Heart right ventricle (tissue), 16 donors: Measurements from ENCODE around the gene SLC1A4. TPM values are rescaled to one million over a fixed set of nuclear protein-coding genes. Genes with fewer than 3 reads are reported as not detected.
"Not testable (repeated sequence)": the region's sequence is repeated elsewhere in the genome, so short reads cannot be mapped to it uniquely, and the experiment has no call there.

Experiments
- ATAC-seq, 8 donors: fragments of 200-7000 bp; cut with Tn5 transposase; one replicate each; pipeline ENCODE4 v1.9.1; 2020; ENCODE audit warnings: mild to moderate bottlenecking in 8 of 8, moderate library complexity in 8 of 8, moderate number of reproducible peaks in 1 of 8
- DNase-seq, 2 donors: peaks; one replicate each; pipeline ENCODE4 v3.0.0-alpha.2; 2020
- H3K27ac ChIP-seq, 10 donors: fragments of 200-600 bp; sonication (generic) in 2 of 10; one replicate each; pipeline versions ENCODE4 v1.5.0 to v1.8.0; 2020 to 2022; ENCODE audit warnings: mild to moderate bottlenecking in 3 of 10
- H3K27me3 ChIP-seq, 7 donors: fragments of 200-600 bp; one replicate each; pipeline ENCODE4 v1.8.0; 2021 to 2022; ENCODE audit warnings: mild to moderate bottlenecking in 2 of 7
- H3K36me3 ChIP-seq, 9 donors: fragments of 200-600 bp; sonication (generic) in 1 of 9; one replicate each; pipeline versions ENCODE4 v1.5.0 to v1.8.0; 2020 to 2022; ENCODE audit warnings: mild to moderate bottlenecking in 2 of 9
- H3K4me1 ChIP-seq, 9 donors: fragments of 200-600 bp; sonication (generic) in 1 of 9; one replicate each; pipeline versions ENCODE4 v1.5.0 to v1.8.0; 2020 to 2022; ENCODE audit warnings: mild to moderate bottlenecking in 4 of 9
- H3K4me3 ChIP-seq, 10 donors: fragments of 200-600 bp; sonication (generic) in 2 of 10; one replicate each; pipeline versions ENCODE4 v1.5.0 to v1.8.0; 2020 to 2022; ENCODE audit warnings: mild to moderate bottlenecking in 7 of 10, moderate library complexity in 2 of 10
- H3K9me3 ChIP-seq, 11 donors: fragments of 200-600 bp in 10 of 11; sonication (generic) in 2 of 11; one replicate each; pipeline versions ENCODE4 v1.5.0 to v1.8.0; 2013 to 2022; ENCODE audit warnings: mild to moderate bottlenecking in 2 of 11, control low read depth in 1 of 11, moderate library complexity in 1 of 11
- WGBS, 2 donors: extraction: QIAGEN DNeasy Blood & Tissue Kit; methylation state at CpG; one replicate each; pipeline ENCODE4 v1.1.7; 2013; ENCODE audit warnings: inconsistent platforms in 1 of 2; 5-methylcytosine and 5-hydroxymethylcytosine counted together
- intact Hi-C, 10 donors: fragments of 100-400 bp; cut with DNase I; formaldehyde crosslinking; loops; one replicate each; pipeline versions ENCODE4 v1.11.1 to v1.14.2; 2022
- polyA plus RNA-seq, 2 donors: library from polyadenylated mRNA; stranded (reverse); fragments of 200-250 nt; gene quantifications; one replicate each; pipeline ENCODE4 v1.2.3, GENCODE V29; 2013
- total RNA-seq, 10 donors: library from RNA; stranded (reverse); fragmentation: NEBNext Ultra II Directional in 3 of 10; extraction: Animal tissue kit (Norgen Biotek cat#: 25700) in 3 of 10; gene quantifications; one replicate each; pipeline versions ENCODE4 v1.2.1 to v1.2.4, GENCODE V29; 2021 to 2023
- TF ChIP-seq, protein P1 (sequence below), 9 donors: fragments of 200-600 bp; sonication (generic) in 2 of 9; IDR thresholded peaks; one replicate each; pipeline versions ENCODE4 v1.5.0 to v1.8.0; 2021 to 2022; ENCODE audit warnings: antibody characterized with exemption in 9 of 9, mild to moderate bottlenecking in 5 of 9, moderate library complexity in 1 of 9
- donor health status: Arrhythmogenic right ventricular cardiomyopathy.
- donor health status: ischemic (EF 13 %, LVEDD 7.1; RV severe dilation, severe dysfunction).
- donor health status: healthy with polysubstance abuse.
- donor health status: DM: no; HTN: yes; CAD: no.
- donor health status: DM: no; HTN: no; CAD: no.
- donor health status: ischemic (EF 25% LVEDD 6.9; RV normal size, moderate dysfunction).
- donor health status: ischemic (EF 25% LVEDD 5.7; RV mildly dilated, moderate dysfunction).
- donor health status: healthy.
- donor health status: DM: yes; HTN: yes; CAD: no.
- donor health status: Ischemic cardiomyopathy.
- donor health status: ischemic (EF 35%, LVEDD 5.7; RV mildly dilated, moderate dysfunction).
- donor health status: nonischemic (EF 11% LVEDD 7.7; RV severe dilation, severe dysfunction).
- donor health status: DM: yes; HTN: yes; CAD: no.
- donor health status: PGD.
- donor health status: ischemic (EF 29% LVEDD 5.4; RV normal size, mild dysfunction).
- donor health status: nonischemic (EF 23%, LVEDD 6.1; RV moderate dilation, normal function).

SLC1A4 gene
- total and polyA plus RNA-seq, 12 donors, result 2.1 to 18.7 (median 11.3) TPM

DNA sequence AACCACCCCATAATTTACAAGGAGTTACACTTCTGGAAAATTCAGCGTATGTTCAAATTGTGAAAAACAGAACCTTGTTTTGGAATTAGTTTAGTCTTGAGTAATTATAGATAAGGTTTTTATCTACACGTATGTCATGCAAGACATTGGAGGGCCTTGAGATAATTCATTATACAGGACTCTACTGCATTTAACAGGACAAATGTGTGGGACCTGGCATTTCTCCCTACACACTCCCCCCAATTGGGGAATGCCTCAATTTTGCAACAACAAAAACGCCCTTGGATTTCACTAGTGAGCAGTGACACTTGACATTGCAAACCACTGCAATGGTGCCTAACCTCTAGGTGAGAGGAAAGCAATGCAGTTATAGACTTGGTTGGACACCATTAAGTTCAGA, 11.4 kb downstream of the SLC1A4 start:
- DNase-seq, result no peak
- WGBS, 2 donors, result 55 to 71% methylated on average over 3 of the region's 3 CpGs
- no peaks in the 10 kb centered on the region for H3K9me3 ChIP-seq
- H3K4me3 ChIP-seq, result no peak overlapping the region
- H3K27ac ChIP-seq, result no peak overlapping the region
- H3K4me1 ChIP-seq, result peaks cover 0 to 23% (median 17%) of the 10 kb centered on the region in 9 donors
- no peak for ATAC-seq
- peaks cover 0 to 20% (median 0%) of the 10 kb centered on the region in 9 donors for H3K36me3 ChIP-seq
- TF ChIP-seq, protein P1, sequence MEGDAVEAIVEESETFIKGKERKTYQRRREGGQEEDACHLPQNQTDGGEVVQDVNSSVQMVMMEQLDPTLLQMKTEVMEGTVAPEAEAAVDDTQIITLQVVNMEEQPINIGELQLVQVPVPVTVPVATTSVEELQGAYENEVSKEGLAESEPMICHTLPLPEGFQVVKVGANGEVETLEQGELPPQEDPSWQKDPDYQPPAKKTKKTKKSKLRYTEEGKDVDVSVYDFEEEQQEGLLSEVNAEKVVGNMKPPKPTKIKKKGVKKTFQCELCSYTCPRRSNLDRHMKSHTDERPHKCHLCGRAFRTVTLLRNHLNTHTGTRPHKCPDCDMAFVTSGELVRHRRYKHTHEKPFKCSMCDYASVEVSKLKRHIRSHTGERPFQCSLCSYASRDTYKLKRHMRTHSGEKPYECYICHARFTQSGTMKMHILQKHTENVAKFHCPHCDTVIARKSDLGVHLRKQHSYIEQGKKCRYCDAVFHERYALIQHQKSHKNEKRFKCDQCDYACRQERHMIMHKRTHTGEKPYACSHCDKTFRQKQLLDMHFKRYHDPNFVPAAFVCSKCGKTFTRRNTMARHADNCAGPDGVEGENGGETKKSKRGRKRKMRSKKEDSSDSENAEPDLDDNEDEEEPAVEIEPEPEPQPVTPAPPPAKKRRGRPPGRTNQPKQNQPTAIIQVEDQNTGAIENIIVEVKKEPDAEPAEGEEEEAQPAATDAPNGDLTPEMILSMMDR (IDR thresholded peaks at IDR 0.05), result no peak
- H3K27me3 ChIP-seq, result no peaks in the 10 kb centered on the region
- intact Hi-C loops, result loop anchor here in 1 of 10 donors (5.0 kb wide), 1 partner anchor 48 kb away; no protein-coding TSS in a partner anchor

DNA sequence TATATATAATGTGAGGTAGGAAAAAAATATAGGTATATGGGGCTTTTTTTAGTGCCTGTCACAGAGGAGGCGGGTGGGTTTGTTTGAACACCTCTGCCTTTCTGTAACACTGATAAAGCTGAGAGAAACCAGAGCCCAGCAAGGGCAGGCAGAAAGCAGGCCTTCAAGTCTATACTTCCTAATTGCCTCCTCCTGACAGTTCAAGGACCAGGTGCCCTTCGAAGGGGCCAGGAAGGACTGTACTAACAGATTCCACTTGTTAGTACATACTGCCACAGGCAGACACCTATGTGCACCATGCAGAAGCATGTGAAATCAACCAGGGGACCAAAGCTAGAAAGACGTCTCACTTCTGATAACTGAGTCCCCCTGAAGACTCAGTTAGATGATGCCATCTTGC, 13.8 kb downstream of the SLC1A4 start:
- ATAC-seq, result peak in 6 of 8 donors; percentile 28 to 79 (median 52)
- H3K36me3 ChIP-seq, result peaks cover 0 to 34% (median 0%) of the 10 kb centered on the region in 9 donors
- WGBS, 2 donors, result 47 to 60% methylated on average over 3 of the region's 3 CpGs

DNA sequence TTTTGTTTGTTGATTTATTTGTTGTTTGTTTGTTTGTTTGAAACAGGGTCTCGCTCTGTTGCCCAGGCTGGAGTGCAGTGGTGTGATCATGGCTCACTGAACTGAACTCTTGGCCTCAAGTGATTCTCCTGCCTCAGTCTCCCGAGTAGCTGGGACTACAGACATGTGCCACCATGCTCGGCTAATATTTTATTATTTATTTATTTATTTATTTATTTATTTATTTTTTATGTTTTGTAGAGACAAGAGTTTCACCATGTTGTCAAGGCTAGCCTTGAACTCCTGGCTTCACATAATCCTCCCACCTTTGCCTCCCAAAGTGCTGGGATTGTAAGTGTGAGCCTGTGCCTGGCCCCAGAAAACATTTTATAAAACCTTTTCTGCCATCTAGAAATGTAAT, 15.0 kb downstream of the SLC1A4 start:
- intact Hi-C loops, result loop anchor here in 1 of 10 donors (5.0 kb wide), 1 partner anchor 52 kb away; no protein-coding TSS in a partner anchor
- H3K4me3 ChIP-seq, H3K27me3 ChIP-seq, H3K27ac ChIP-seq, DNase-seq, H3K9me3 ChIP-seq, ATAC-seq: not testable (repeated sequence)
- peaks cover 0 to 34% (median 0%) of the 10 kb centered on the region in 9 donors for H3K36me3 ChIP-seq
- 97 to 98% methylated on average over 3 of the region's 3 CpGs for WGBS, 2 donors
- H3K4me1 ChIP-seq, result peaks cover 0 to 10% (median 5%) of the 10 kb centered on the region in 9 donors

More for the DNA sequence above, 13.8 kb downstream of the SLC1A4 start:
- no peak overlapping the region for H3K4me3 ChIP-seq
- H3K4me1 ChIP-seq, result peaks cover 0 to 22% (median 17%) of the 10 kb centered on the region in 9 donors
- TF ChIP-seq, protein P1 (IDR thresholded peaks at IDR 0.05), result no peak
- intact Hi-C loops, result loop anchor here in 1 of 10 donors (5.0 kb wide), 1 partner anchor 51 kb away; no protein-coding TSS in a partner anchor
- H3K9me3 ChIP-seq, result no peaks in the 10 kb centered on the region
- no peaks in the 10 kb centered on the region for H3K27me3 ChIP-seq
- H3K27ac ChIP-seq, result peak overlapping the region in 2 of 10 donors; percentile 15 to 32
- DNase-seq, result peak in 1 of 2 donors; percentile 9

DNA sequence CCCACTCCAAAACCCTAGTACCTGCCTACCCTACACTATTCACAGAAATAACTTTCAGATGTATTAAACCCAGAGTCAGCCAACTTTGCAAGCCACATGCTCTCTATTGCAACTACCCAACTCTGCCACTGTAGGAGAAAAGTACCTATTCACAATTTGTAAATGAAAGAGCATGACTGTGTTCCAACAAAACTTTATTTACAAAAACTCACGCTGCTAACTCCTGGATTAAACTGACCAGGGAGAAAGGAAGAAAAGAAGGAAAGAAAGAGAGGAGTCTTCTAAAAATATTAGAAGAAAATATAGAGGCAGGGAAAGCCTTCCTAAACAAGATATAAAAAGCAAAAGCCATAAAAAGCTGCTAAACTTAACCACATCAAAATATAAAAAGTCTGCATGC, 24.6 kb downstream of the SLC1A4 start:
- TF ChIP-seq, protein P1 (IDR thresholded peaks at IDR 0.05), result no peak
- H3K36me3 ChIP-seq, result peaks cover 0 to 82% (median 10%) of the 10 kb centered on the region in 9 donors

DNA sequence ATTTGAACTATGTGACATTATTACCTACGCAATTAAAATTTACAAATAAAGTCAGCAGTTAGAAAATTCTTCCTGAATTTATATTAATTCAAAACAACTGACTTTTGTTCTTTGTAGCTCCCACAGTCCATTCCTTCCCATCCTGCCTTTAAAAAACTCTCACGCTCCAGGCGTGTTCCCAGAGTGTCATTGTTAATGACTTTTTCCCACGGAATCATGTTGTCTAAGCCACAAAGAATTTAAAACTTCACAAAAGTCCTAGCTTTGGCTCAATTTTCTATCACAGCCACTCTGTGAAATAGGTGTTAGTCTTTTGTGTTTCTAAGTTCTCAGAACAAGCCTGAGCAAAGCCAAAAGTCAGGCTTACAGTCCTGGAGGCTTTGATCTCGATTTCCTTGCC, 26.5 kb downstream of the SLC1A4 start:
- H3K4me3 ChIP-seq, result no peak overlapping the region
- TF ChIP-seq, protein P1 (IDR thresholded peaks at IDR 0.05), result no peak
- no peak for ATAC-seq
- peaks cover 0 to 96% (median 16%) of the 10 kb centered on the region in 9 donors for H3K36me3 ChIP-seq
- no peaks in the 10 kb centered on the region for H3K27me3 ChIP-seq
- intact Hi-C loops, result loop anchor here in 1 of 10 donors (5.0 kb wide), 1 partner anchor 73 kb away; no protein-coding TSS in a partner anchor
- H3K9me3 ChIP-seq, result no peaks in the 10 kb centered on the region
- DNase-seq, result no peak
- no peak overlapping the region for H3K27ac ChIP-seq
- 83% methylated on average over 5 of the region's 5 CpGs for WGBS, 2 donors
- H3K4me1 ChIP-seq, result peaks cover 0 to 30% (median 11%) of the 10 kb centered on the region in 9 donors

More for the DNA sequence above, 24.6 kb downstream of the SLC1A4 start:
- Histone ChIP-seq H3K4me1 (peaks cover 0 to 23% (median 11%) of the 10 kb centered on the region in 9 donors), H3K9me3 (no peaks in the 10 kb centered on the region), H3K27me3 (no peaks in the 10 kb centered on the region), H3K4me3 (no peak overlapping the region), H3K27ac (no peak overlapping the region)
- 89 to 95% methylated on average over 1 of the region's 1 CpG for WGBS, 2 donors
- ATAC-seq, result no peak
- DNase-seq, result no peak
- intact Hi-C loops, result no loop called here
